Gastrocnemius medialis (tissue), 4 donors: Measurements from ENCODE around the gene IRAK1. TPM values are rescaled to one million over a fixed set of nuclear protein-coding genes. Genes with fewer than 3 reads are reported as not detected.

Experiments used
- ATAC-seq, 2 donors: fragments of 150-250 bp; one replicate each; pipeline ENCODE4 v1.9.1; 2016
- DNase-seq, 2 donors: peaks; one replicate each; pipeline ENCODE4 v3.0.0-alpha.2; 2019
- H3K27ac ChIP-seq, 4 donors: fragments of 200-600 bp; sonication (generic); 1 replicate in 1 of 4; 2 replicates in 3 of 4; pipeline ENCODE4 v1.5.1; 2016 to 2018; ENCODE audit warnings: mild to moderate bottlenecking in 2 of 4, moderate library complexity in 1 of 4
- H3K27me3 ChIP-seq, 3 donors: fragments of 200-600 bp; sonication (generic) in 2 of 3; 1 replicate in 1 of 3; 2 replicates in 2 of 3; pipeline versions ENCODE4 v1.5.1 to v1.6.0; 2016 to 2019; ENCODE audit warnings: mild to moderate bottlenecking in 1 of 3, moderate library complexity in 1 of 3
- H3K36me3 ChIP-seq, 2 donors: fragments of 200-600 bp; sonication (generic) in 1 of 2; one replicate each; pipeline ENCODE4 v1.5.1; 2017 to 2018
- H3K4me1 ChIP-seq, 2 donors: fragments of 200-600 bp; sonication (generic) in 1 of 2; one replicate each; pipeline ENCODE4 v1.5.1; 2016 to 2017; ENCODE audit warnings: mild to moderate bottlenecking in 2 of 2
- H3K4me3 ChIP-seq, 4 donors: fragments of 200-600 bp; sonication (generic) in 3 of 4; 1 replicate in 1 of 4; 2 replicates in 3 of 4; pipeline ENCODE4 v1.5.1; 2016 to 2019; ENCODE audit warnings: mild to moderate bottlenecking in 2 of 4
- H3K9me3 ChIP-seq, 3 donors: fragments of 200-600 bp; sonication (generic) in 2 of 3; 1 replicate in 1 of 3; 2 replicates in 2 of 3; pipeline ENCODE4 v1.5.1; 2016 to 2019
- CTCF ChIP-seq, 5 experiments: fragments of 450-650 bp in 3 of 5; fragments of 200-600 bp in 2 of 5; sonication (generic) in 2 of 5; IDR thresholded peaks in 4 of 5; conservative IDR thresholded peaks in 1 of 5; 1 replicate in 4 of 5; 2 replicates in 1 of 5; pipeline ENCODE4 v1.5.1; 2016 to 2019; ENCODE audit warnings: antibody characterized with exemption in 5 of 5, mild to moderate bottlenecking in 3 of 5, moderate library complexity in 3 of 5
- POLR2A ChIP-seq, 2 donors: fragments of 450-650 bp; IDR thresholded peaks; one replicate each; pipeline ENCODE4 v1.6.1; 2017; ENCODE audit warnings: antibody characterized with exemption in 2 of 2, mild to moderate bottlenecking in 2 of 2, moderate library complexity in 2 of 2
- in situ Hi-C, 4 donors: fragments of 200-750 bp; cut with MboI; loops; one replicate each; pipeline versions ENCODE4 v1.15.0 to v1.8.0; 2017; ENCODE audit warnings: low sequenced_read_pairs in 4 of 4
- intact Hi-C: fragments of 100-400 bp; cut with DNase I; formaldehyde crosslinking; loops from one replicate; pipeline ENCODE4 v1.15.1; 2023; ENCODE audit warnings: low total_unique reads
- microRNA counts, 2 donors: library from miRNA; unstranded; fragments of <30 nt; microRNA quantifications; one replicate each; lab custom pipeline; 2016
- microRNA-seq, 2 donors: library from miRNA; unstranded; fragments of <30 nt; microRNA quantifications; one replicate each; pipeline ENCODE4, GENCODE V29; 2016; ENCODE audit warnings: borderline replicate concordance in 2 of 2
- total RNA-seq, 4 donors: library from RNA; depleted of rRNA; stranded (reverse); fragments of >200 nt; gene quantifications; one replicate each; pipeline versions ENCODE4 v1.1.0 to v1.2.3, GENCODE V29; 2016

The IRAK1 gene
- total RNA-seq, 4 donors from 2014 or later, result 73.9 to 157 (median 115) TPM

- TF ChIP-seq POLR2A (IDR thresholded peaks at IDR 0.05), result no peak
- Histone ChIP-seq H3K36me3 (peaks cover 0 to 42% of the 10 kb centered on the region in 2 donors), H3K9me3 (no peaks in the 10 kb centered on the region), H3K4me3 (no peak overlapping the region), H3K27me3 (no peaks in the 10 kb centered on the region), H3K4me1 (peaks cover 26 to 29% of the 10 kb centered on the region in 2 donors), H3K27ac (peak overlapping the region in 1 of 4 donors; percentile 100)
- intact Hi-C loops (no loop called here), in situ Hi-C loops (loop anchor here in 3 of 4 donors (25.0 kb wide), 4 partner anchors 99 to 1001 kb away; partner anchors contain the start of genes IDH3G (in 2 of the 3), SRPK3 (in 2 of the 3), SSR4 (in 2 of the 3) and G6PD (in 1 of the 3))
- ATAC-seq, result no peak
- no peak for DNase-seq
These were observed 56.2 kb downstream of the IRAK1 start for GRCh38 chrX:153963546-153963945.

GRCh38 chrX:153961292-153961691, 58.4 kb downstream of the IRAK1 start:
- peaks cover 0 to 63% of the 10 kb centered on the region in 2 donors for H3K36me3 ChIP-seq
- no peaks in the 10 kb centered on the region for H3K9me3 ChIP-seq
- DNase-seq (no peak), ATAC-seq (no peak)
- in situ Hi-C loops (loop anchor here in 3 of 4 donors (25.0 kb wide), 4 partner anchors 101 to 999 kb away; partner anchors contain the start of genes IDH3G (in 2 of the 3), SRPK3 (in 2 of the 3), SSR4 (in 2 of the 3) and G6PD (in 1 of the 3)), intact Hi-C loops (no loop called here)
- no peak overlapping the region for H3K27ac ChIP-seq
- H3K4me3 ChIP-seq, result no peak overlapping the region
- H3K27me3 ChIP-seq, result no peaks in the 10 kb centered on the region
- peaks cover 5 to 6% of the 10 kb centered on the region in 2 donors for H3K4me1 ChIP-seq
- TF ChIP-seq CTCF (IDR thresholded peaks at IDR 0.05 in 4 of 5, conservative IDR thresholded peaks at IDR 0.05 in 1 of 5), result no peak

- in situ Hi-C loops, result loop anchor here in 3 of 4 donors (25.0 kb wide), 4 partner anchors 102 to 998 kb away; partner anchors contain the start of genes IDH3G (in 2 of the 3), SRPK3 (in 2 of the 3), SSR4 (in 2 of the 3) and G6PD (in 1 of the 3)
- H3K27ac ChIP-seq, result no peak overlapping the region
- DNase-seq (no peak), ATAC-seq (no peak)
- peaks cover 0 to 1% of the 10 kb centered on the region in 2 donors for H3K4me1 ChIP-seq
- no peaks in the 10 kb centered on the region for H3K9me3 ChIP-seq
- TF ChIP-seq CTCF (IDR thresholded peaks at IDR 0.05 in 4 of 5, conservative IDR thresholded peaks at IDR 0.05 in 1 of 5) (no peak), POLR2A (IDR thresholded peaks at IDR 0.05) (no peak)
- H3K36me3 ChIP-seq, result peaks cover 0 to 66% of the 10 kb centered on the region in 2 donors
- H3K4me3 ChIP-seq, result no peak overlapping the region
- intact Hi-C loops, result no loop called here
- H3K27me3 ChIP-seq, result no peaks in the 10 kb centered on the region
These were observed 58.9 kb downstream of the IRAK1 start for GRCh38 chrX:153960786-153961185.

MicroRNAs within 50 kb of the gene (microRNA counts, 767-probe panel; counts per million panel counts)
- microRNA hsa-miR-718 (lab: Ali Mortazavi, UCI), result 356 to 448 counts per million in 2 donors

Small RNAs within 50 kb of the gene (microRNA-seq; reads per million reads assigned to microRNA genes)
- gene MIR3202-1, result 0 reads per million in 2 donors
- 0 reads per million in 2 donors for gene MIR3202-2
- gene MIR718, result 0 reads per million in 2 donors

Other genes with a start within 250 kb of the IRAK1 start
- 10 to 100 TPM; 30.3 to 39.9 (median 33.8) TPM for gene SRPK3, start 238.9 kb downstream of the IRAK1 start, total RNA-seq
- gene IDH3G, start 225.5 kb downstream of the IRAK1 start, total RNA-seq, result 10 to 100 TPM; 79.8 to 92.7 (median 86.4) TPM
- 100 to 1,000 TPM in 2 of 4 donors, 10 to 100 TPM in 2; 73.9 to 111 (median 93.4) TPM for gene SSR4, start 225.2 kb downstream of the IRAK1 start, total RNA-seq
- 1 to 10 TPM in 2 of 4 donors, under 1 TPM in 2; 0.59 to 2.2 (median 1.4) TPM for gene PDZD4, start 189.4 kb downstream of the IRAK1 start, total RNA-seq
- gene L1CAM, start 133.7 kb downstream of the IRAK1 start, total RNA-seq, result under 1 TPM; 0.05 to 0.62 (median 0.48) TPM
- 1 to 10 TPM; 1.5 to 3.8 (median 2.0) TPM for gene AVPR2, start 115.2 kb downstream of the IRAK1 start, total RNA-seq
- gene ARHGAP4, start 93.6 kb downstream of the IRAK1 start, total RNA-seq, result 10 to 100 TPM in 1 of 4 donors, 1 to 10 TPM in 3; 2.6 to 10.7 (median 4.4) TPM
- 100 to 1,000 TPM in 2 of 4 donors, 10 to 100 TPM in 2; 76.3 to 175 (median 111) TPM for gene NAA10, start 84.9 kb downstream of the IRAK1 start, total RNA-seq
- gene RENBP, start 75.3 kb downstream of the IRAK1 start, total RNA-seq, result 1 to 10 TPM; 1.8 to 2.6 (median 2.0) TPM
- gene HCFC1, start 48.1 kb downstream of the IRAK1 start, total RNA-seq, result 10 to 100 TPM; 15.9 to 56.4 (median 51.8) TPM
- 1 to 10 TPM; 1.3 to 8.6 (median 3.8) TPM for gene TMEM187, start 47.1 kb downstream of the IRAK1 start, total RNA-seq
- gene MECP2, start 77.8 kb upstream of the IRAK1 start, total RNA-seq, result 10 to 100 TPM; 39.0 to 63.2 (median 45.2) TPM
- gene OPN1LW, start 124.3 kb upstream of the IRAK1 start, total RNA-seq, result not detected
- gene OPN1MW, start 162.7 kb upstream of the IRAK1 start, total RNA-seq, result not detected
- not detected for gene OPN1MW2, start 199.9 kb upstream of the IRAK1 start, total RNA-seq
- not detected for gene OPN1MW3, start 237.7 kb upstream of the IRAK1 start, total RNA-seq